NCI-H748 (cell line): ENCODE results near the gene GMFB.

Source experiments
- DNase-seq: peaks from one replicate; lab custom pipeline; 2025; ENCODE audit not compliant: unreplicated experiment; lab: John Stamatoyannopoulos, UW

GMFB gene

GRCh38 chr14:54488646-54489317 is at the start of gene GMFB:
GMFB (minus strand) TSS chr14:54488980; CDS start chr14:54488927, 53 bp downstream.
- DNase-seq: peak; percentile 91

DNA sequence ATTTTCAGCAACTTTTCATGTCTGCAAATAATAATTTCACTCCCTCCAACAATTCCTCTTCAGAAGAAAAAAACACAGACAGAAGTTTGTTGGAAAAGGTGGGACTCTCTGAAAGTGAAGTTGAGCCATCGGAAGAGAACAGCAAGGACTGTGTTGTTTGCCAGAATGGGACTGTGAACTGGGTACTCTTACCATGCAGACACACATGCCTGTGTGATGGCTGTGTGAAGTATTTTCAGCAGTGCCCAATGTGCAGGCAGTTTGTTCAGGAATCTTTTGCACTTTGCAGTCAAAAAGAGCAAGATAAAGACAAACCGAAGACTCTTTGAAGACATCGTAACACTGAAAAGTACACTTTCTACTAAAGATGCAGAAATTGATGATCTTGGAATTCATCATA is 49.3 kb upstream of the GMFB start:
- no peak for DNase-seq

- no peak for DNase-seq
Observed at GRCh38 chr14:54537651-54538050, 48.9 kb upstream of the GMFB start.

DNA sequence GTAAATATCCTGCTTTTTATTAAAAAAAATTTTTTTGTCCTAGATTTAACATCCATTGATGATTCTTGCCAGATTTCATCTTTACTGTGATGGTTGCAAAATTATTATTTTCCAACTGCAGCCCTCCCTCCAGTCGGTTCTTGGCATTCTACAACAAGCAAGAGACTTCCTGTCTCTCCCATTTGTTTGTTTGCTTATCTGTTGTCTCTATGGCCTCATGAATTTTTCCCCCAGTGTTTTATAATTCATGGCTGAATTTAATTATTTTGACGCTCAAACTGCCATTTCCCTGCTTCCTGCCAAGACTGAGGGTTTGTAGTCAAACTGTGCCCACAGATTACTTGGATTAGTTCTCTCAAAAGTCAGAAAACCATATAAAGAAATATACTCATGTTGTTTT is 46.9 kb upstream of the GMFB start:
- DNase-seq: no peak

DNA sequence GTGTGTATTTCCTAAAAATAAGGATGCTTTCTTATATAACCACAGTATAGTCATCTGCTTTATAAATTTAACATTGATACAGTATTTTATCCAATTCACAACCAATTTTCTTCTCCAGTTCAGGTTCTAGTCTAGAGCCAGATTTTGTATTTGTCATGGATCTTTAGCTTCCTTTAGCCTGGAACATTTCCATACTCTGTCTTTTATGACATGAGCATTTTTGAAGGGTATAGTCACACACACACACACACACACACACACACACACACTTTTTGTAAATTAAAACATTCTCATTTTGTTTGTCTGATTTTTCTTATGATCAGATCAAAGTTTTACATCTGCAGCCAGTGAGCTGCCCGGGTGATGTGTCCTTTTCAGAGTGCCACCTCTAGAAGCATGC is 46.3 kb upstream of the GMFB start:
- no peak for DNase-seq

- DNase-seq: no peak
Observed at GRCh38 chr14:54533100-54533499, 44.3 kb upstream of the GMFB start.

- DNase-seq: no peak
Observed at GRCh38 chr14:54532111-54533012, 43.6 kb upstream of the GMFB start.

- DNase-seq: peak; percentile 7
Observed at GRCh38 chr14:54529811-54530210, 41.0 kb upstream of the GMFB start.

- DNase-seq: no peak
Observed at GRCh38 chr14:54528973-54529372, 40.2 kb upstream of the GMFB start.

DNA sequence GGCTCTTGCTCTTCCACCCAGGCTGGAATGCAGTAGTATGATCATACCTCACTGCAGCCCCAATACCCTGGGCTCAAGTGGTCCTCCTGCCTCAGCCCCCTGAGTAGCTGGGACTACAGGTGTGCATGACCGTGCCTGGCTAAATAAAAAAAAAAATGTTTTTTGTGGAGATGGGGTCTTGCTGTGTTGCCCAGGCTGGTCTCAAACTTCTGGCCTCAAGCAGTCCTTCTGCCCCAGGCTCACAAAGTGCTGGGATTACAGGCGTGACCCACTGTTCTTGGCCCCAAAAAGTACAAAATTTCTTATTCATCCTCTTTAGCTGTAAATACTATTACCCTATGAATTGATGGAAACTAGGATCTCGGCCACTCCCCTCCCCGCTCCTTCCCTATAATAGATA is 35.6 kb upstream of the GMFB start:
- no peak for DNase-seq

DNA sequence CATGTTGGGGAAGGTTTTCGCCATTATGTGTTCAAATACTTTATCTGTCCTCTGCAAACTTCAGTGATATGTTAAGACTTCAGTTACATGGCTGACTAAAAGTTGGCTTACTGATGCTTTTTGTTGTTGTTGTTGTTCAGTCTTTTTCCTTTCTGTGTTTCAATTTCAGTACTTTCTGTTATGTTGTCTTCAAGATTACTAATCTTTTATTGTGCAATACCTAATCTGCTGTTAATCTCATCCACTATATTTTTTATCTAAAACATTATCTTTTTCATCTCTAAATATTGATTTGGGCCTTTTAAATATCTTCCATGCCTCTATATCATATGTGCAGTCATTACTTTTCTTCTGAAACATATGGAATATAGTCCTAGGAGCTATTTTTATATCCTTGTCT is 27.9 kb upstream of the GMFB start:
- no peak for DNase-seq

DNA sequence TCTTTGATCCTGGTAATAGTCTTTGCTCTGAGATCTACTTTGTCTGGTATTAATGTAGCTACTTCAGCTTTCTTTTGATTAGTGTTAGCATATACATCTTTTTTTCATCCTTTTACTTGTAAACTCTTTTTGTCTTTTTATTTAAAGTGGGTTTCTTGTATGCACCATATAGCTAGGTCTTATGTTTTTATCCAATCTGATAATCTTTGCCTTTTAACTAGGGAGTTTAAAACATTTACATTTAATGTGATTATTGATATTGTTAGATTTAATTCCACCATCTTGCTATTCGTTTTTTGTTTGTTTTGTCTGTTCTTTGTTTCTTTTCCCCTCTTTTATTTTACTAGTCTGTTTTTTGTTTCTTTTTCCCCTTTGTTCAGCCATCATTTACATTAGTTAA is 26.9 kb upstream of the GMFB start:
- no peak for DNase-seq

DNA sequence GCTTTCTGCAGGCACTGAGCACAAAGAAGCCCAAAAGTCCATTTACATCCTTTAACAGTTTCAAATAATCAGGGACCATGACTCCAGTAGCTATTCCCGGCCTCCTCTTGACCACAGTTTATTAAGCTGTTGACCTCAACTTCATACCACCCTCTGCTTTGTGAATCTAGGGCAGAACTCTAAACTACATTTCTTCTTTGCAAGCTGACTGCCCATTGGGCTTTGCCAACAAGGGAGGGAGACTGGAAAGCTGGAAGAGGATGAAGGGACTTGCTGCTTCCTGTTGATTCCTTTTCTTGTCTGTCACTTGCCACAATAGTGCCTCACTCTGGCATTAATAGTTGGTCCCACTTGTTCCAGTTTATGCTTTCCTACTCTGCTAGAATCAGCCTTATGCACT is 23.6 kb upstream of the GMFB start:
- DNase-seq: no peak

GRCh38 chr14:54509546-54510501 is 21.0 kb upstream of the GMFB start, which contains the start of gene CGRRF1:
CGRRF1 (plus strand) TSS chr14:54509906; CDS start chr14:54509960, 54 bp downstream.
- peak; percentile 98 for DNase-seq

DNA sequence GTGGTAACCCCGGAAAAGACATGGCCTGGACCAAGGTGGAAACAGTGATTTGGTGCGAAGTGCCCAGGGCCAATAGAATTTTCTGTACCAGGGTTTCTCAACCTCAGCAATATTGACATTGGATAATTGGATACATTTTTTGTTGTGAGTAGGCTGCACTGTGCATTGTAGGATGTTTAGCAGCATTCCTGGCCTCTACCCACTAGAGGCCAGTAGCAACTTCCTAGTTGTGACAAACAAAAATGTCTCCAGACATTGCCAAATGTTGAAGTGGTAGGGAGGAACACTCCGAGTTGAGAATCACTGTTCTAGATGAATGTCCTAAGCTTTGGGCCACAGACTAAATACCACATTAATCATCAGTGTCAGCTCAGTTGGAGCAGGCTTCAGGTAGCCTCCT is 14.7 kb upstream of the GMFB start:
- peak; percentile 12 for DNase-seq

- DNase-seq: no peak
Observed at GRCh38 chr14:54502602-54503001, 13.8 kb upstream of the GMFB start.

- no peak for DNase-seq
Observed at GRCh38 chr14:54501480-54501879, 12.7 kb upstream of the GMFB start.

- DNase-seq: no peak
Observed at GRCh38 chr14:54500744-54501143, 12.0 kb upstream of the GMFB start.

DNA sequence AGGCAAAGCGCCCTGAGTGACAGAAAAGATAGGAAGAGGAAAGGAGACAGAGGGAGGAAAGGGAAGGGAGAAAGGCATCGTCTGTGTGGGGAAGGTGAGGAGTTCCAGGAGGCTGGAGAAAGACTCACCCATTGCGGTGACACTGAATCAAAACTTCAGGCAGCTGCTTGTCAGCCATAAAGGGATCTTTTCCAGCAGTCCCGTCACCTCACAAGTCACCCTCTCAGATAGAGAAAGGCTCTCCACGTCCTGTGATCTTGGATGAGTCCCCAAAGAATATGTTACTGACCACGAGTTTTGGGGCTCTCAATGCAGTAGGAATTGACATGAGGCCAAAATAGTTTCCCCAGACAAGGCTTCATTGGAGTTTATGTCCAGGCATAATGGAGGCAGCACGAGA is 9.8 kb upstream of the GMFB start:
- no peak for DNase-seq

- no peak for DNase-seq
Observed at GRCh38 chr14:54498095-54498531, 9.3 kb upstream of the GMFB start.

DNA sequence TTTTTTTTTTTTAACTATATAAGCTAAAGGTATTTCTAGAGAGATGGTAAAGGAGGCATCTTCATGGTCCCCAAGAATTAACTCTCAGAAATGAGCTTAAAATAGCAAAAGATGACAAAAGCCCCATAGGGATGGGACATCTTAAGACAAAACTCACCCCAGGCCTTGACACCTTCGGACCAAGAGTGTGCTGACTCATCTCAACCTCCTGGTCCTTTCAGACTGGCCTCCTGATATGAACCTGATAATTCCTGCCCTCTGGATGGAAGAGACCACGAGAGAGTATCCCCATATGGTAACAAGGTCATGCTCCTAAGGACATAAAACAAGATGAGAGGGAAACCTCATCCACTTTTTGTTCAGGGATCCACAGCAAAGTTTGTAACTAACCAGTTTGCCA is 8.4 kb upstream of the GMFB start:
- DNase-seq: no peak
